NB4 (cell line): Measurements from ENCODE around the gene USH1C.

ENCODE experiments used
- DNase-seq: peaks from one replicate; pipeline ENCODE4 v3.0.0; 2010; ENCODE audit warnings: low read depth
- H3K4me3 ChIP-seq: one replicate; pipeline ENCODE4 v1.5.1; 2011; ENCODE audit warnings: mild to moderate bottlenecking, low read depth, low read length, moderate library complexity
- MYC ChIP-seq: IDR thresholded peaks from 2 replicates; pipeline ENCODE4 v1.6.1; 2011; ENCODE audit warnings: low read depth, low read length
- POLR2A ChIP-seq: IDR thresholded peaks from 2 replicates; pipeline ENCODE4 v1.6.1; 2011; ENCODE audit warnings: mild to moderate bottlenecking; ENCODE audit not compliant: insufficient read length; ENCODE audit errors: extremely low read depth
- TF ChIP-seq, protein P1 (sequence below): IDR thresholded peaks from one replicate; pipeline ENCODE4 v1.5.1; 2012; ENCODE audit warnings: low read depth, low read length
- TF ChIP-seq, protein P2 (sequence below): IDR thresholded peaks from 2 replicates; pipeline ENCODE4 v1.6.1; 2011; ENCODE audit warnings: low read depth, low read length

The USH1C gene

DNA sequence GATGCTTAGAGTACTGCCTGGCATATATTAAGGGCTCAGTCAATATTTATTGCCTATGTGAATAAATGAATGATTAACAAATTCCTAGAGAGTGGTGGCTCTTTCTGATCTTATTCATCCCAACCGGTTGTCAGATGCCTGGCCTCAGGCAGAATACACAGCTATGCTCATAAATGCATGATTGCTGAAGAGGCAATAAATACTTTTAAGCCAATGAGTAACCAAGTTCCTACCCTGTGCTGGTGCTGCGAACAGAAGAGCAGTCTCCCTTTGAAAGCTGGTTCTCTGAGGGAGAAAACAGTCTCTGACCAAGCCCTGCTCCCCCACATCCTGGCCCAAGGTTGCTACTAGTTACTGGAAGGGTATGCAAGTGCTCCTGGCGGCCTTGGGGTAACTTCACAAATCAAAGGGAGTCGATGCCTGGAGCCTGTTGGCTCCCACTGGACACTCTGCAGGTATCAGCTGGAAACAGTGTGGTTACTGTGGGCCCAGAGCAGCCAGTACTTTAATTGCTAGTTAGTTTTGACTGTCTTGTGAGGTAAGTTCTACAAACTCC is 2.8 kb downstream of the USH1C start:
- no peak for DNase-seq
- TF ChIP-seq, protein P1, sequence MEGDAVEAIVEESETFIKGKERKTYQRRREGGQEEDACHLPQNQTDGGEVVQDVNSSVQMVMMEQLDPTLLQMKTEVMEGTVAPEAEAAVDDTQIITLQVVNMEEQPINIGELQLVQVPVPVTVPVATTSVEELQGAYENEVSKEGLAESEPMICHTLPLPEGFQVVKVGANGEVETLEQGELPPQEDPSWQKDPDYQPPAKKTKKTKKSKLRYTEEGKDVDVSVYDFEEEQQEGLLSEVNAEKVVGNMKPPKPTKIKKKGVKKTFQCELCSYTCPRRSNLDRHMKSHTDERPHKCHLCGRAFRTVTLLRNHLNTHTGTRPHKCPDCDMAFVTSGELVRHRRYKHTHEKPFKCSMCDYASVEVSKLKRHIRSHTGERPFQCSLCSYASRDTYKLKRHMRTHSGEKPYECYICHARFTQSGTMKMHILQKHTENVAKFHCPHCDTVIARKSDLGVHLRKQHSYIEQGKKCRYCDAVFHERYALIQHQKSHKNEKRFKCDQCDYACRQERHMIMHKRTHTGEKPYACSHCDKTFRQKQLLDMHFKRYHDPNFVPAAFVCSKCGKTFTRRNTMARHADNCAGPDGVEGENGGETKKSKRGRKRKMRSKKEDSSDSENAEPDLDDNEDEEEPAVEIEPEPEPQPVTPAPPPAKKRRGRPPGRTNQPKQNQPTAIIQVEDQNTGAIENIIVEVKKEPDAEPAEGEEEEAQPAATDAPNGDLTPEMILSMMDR = no peak
- TF ChIP-seq, protein P2, sequence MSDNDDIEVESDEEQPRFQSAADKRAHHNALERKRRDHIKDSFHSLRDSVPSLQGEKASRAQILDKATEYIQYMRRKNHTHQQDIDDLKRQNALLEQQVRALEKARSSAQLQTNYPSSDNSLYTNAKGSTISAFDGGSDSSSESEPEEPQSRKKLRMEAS = no peak
- TF ChIP-seq MYC = no peak

DNA sequence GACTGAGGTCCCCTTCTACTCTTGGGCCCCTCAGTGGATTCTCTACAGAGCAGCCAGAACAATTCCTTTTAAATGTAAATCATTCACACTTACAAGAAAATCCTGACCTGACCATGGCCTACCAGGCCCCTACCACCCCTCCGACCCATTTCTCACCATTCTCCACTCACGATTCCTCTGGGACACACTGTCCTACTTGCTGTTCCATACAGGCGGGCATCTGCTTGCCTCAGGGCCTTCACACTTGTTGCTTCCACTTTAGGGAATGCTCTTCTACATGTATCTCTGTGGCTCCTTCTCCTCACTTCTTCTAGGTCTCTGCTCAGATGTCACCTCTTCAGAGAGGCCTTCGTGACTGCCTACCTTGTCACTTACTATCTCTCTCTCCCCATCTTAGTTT is 3.4 kb downstream of the USH1C start:
- DNase-seq = no peak
- TF ChIP-seq MYC (no peak), POLR2A (no peak)
- TF ChIP-seq, protein P2 = no peak
- TF ChIP-seq, protein P1 = no peak
- no peak overlapping the region for H3K4me3 ChIP-seq

More for the DNA sequence above, 2.8 kb downstream of the USH1C start:
- no peak overlapping the region for H3K4me3 ChIP-seq

DNA sequence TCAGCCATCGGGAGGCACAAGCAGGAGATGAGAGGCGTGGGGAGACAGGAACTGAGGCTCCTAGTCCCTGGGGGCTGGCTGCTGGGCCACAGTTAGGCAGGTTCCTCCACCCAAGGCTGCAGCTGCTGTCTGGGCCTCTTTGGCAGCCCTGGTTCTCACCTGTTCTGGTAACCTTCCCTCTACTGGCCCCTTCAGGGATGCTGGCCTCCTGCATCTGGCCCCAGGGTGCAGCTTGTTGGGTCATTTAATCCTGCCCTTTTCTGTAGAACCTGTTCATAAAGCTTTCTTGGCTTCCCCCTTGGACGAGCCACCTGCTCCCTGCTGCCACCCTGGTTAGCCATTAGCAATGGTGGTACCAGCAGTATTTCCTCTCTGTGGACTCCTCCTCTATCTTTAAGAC is 5.5 kb downstream of the USH1C start:
- TF ChIP-seq, protein P2 = no peak
- TF ChIP-seq, protein P1 = no peak
- TF ChIP-seq POLR2A (no peak), MYC (no peak)
- DNase-seq = no peak
- H3K4me3 ChIP-seq = no peak overlapping the region

DNA sequence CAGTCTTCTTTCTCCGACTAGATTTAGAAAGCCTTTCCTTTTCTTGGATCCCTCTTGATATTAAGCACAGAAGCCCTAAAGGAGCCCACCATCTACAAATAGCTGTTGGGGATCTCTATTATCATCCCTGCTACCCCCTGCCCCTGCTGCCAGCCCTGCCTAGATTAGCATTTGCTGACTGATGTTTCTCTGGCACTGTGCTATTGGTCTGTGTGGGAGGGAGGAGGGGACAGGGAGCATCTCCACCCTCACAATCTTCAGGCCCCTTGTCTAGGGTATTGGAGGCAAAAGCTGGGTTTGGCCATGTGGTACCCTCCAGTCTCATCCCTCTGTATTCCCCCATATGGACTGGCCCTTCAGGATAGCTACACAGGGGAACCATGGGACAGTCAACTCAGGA is 6.2 kb downstream of the USH1C start:
- no peak for DNase-seq
- TF ChIP-seq POLR2A (no peak), MYC (no peak)
- TF ChIP-seq, protein P2 = no peak
- TF ChIP-seq, protein P1 = no peak
- no peak overlapping the region for H3K4me3 ChIP-seq

DNA sequence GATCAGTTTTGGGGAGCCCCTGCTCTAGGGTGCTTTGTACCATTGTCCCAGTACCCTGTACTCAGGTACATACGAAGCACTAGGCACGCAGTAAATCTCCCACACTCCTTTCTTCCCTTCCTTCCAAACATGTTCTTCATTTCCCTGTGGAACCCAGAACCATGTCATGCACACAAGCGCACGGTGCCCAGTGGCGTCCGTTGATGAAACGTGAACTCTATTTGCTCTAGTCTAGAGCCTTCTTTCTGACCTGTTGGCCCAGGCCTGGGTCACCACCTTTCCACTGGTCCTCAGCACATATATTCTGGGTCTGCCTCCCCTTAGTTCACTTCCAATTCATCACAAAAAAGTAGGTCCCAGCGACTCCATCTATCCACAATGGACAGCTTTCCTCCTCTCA is 7.0 kb downstream of the USH1C start:
- DNase-seq = no peak
- no peak overlapping the region for H3K4me3 ChIP-seq
- TF ChIP-seq MYC = no peak
- TF ChIP-seq, protein P2 = no peak
- no peak for TF ChIP-seq POLR2A
- TF ChIP-seq, protein P1 = no peak

DNA sequence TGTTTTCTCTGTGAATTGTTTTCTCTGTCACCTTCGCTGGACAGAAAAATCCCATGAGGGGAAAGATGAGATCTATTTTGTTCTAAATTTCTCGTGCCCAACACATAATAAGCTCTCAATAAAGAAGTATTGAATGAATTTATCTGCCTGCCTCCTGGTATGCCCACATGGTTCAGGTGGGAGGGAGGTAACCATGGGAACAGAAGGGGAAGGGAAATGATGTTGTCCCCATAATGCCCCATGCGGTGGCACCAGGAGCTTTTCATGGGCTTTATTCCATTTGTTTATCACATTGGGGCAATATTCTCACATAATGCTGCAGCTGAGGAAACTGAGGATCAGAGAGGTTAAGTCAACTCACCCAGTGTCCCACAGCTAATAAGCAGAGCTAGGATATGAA is 8.7 kb downstream of the USH1C start:
- TF ChIP-seq, protein P2 = no peak
- TF ChIP-seq MYC (no peak), POLR2A (no peak)
- TF ChIP-seq, protein P1 = no peak
- no peak for DNase-seq
- H3K4me3 ChIP-seq = no peak overlapping the region
